GM19239 (cell line): Measurements from ENCODE around the gene PSD4.

Experiments
- DNase-seq: peaks from one replicate; pipeline ENCODE4 v3.0.0; 2011; ENCODE audit warnings: low spot score; ENCODE audit not compliant: insufficient read length
- FAIRE-seq: peaks from 2 replicates; lab custom pipeline; 2011; peaks lifted over from hg19 to GRCh38; lab: Jason Lieb, UNC

PSD4 gene

GRCh38 chr2:113166187-113166645 is 7.6 kb upstream of the PSD4 start:
- DNase-seq (no peak), FAIRE-seq (no peak)

GRCh38 chr2:113167115-113167932 is 6.4 kb upstream of the PSD4 start:
- DNase-seq, result no peak
- no peak for FAIRE-seq

GRCh38 chr2:113167962-113168340 is 5.8 kb upstream of the PSD4 start:
- FAIRE-seq (no peak), DNase-seq (no peak)

- peak; percentile 80 for FAIRE-seq
- no peak for DNase-seq
Observed at GRCh38 chr2:113169002-113169530, 4.7 kb upstream of the PSD4 start.

- FAIRE-seq, result no peak
- no peak for DNase-seq
Observed at GRCh38 chr2:113169586-113169985, 4.2 kb upstream of the PSD4 start.

GRCh38 chr2:113171334-113172075 is 2.3 kb upstream of the PSD4 start:
- DNase-seq (no peak), FAIRE-seq (no peak)

- FAIRE-seq (no peak), DNase-seq (no peak)
Observed at GRCh38 chr2:113172721-113173541, 840 bp upstream of the PSD4 start.

GRCh38 chr2:113174376-113174750 is 592 bp downstream of the PSD4 start:
- DNase-seq, result no peak
- no peak for FAIRE-seq

GRCh38 chr2:113175042-113175628 is 1.4 kb downstream of the PSD4 start:
- FAIRE-seq (peak; percentile 98), DNase-seq (peak; percentile 86)

- DNase-seq, result no peak
- FAIRE-seq, result peak; percentile 47
Observed at GRCh38 chr2:113175736-113176695, 2.2 kb downstream of the PSD4 start.

GRCh38 chr2:113176696-113177355 is 3.1 kb downstream of the PSD4 start:
- no peak for FAIRE-seq
- no peak for DNase-seq

- DNase-seq (no peak), FAIRE-seq (no peak)
Observed at GRCh38 chr2:113178069-113178746, 4.4 kb downstream of the PSD4 start.

GRCh38 chr2:113178891-113179290 is 5.1 kb downstream of the PSD4 start:
- DNase-seq, result no peak
- FAIRE-seq, result no peak

- no peak for DNase-seq
- FAIRE-seq, result no peak
Observed at GRCh38 chr2:113179446-113180045, 5.8 kb downstream of the PSD4 start.

- no peak for FAIRE-seq
Observed at GRCh38 chr2:113180131-113180946, 6.6 kb downstream of the PSD4 start.

GRCh38 chr2:113181258-113182051 is 7.7 kb downstream of the PSD4 start:
- DNase-seq (no peak), FAIRE-seq (peak; percentile 35)

More at GRCh38 chr2:113180131-113180946, 6.6 kb downstream of the PSD4 start:
- no peak for DNase-seq
